HG03045 (cell line): Measurements from ENCODE around the gene THBS3.
"Not testable (repeated sequence)": the region's sequence is repeated elsewhere in the genome, so short reads cannot be mapped to it uniquely, and the experiment has no call there.

Source experiments
- ATAC-seq: cut with Tn5 transposase; IDR thresholded peaks from one replicate; pipeline ENCODE4 v1.9.1; 2021; ENCODE audit warnings: mild to moderate bottlenecking, moderate library complexity; ENCODE audit not compliant: unreplicated experiment

THBS3 gene

GRCh38 chr1:155192346-155193274, 15.1 kb downstream of the THBS3 start:
- no peak for ATAC-seq

- ATAC-seq = no peak
Observed at GRCh38 chr1:155191904-155192303, 15.8 kb downstream of the THBS3 start.

- ATAC-seq = not testable (repeated sequence)
Observed at GRCh38 chr1:155189926-155190325, 17.8 kb downstream of the THBS3 start.

GRCh38 chr1:155188268-155188667, 19.4 kb downstream of the THBS3 start:
- no peak for ATAC-seq

- ATAC-seq = no peak
Observed at GRCh38 chr1:155187456-155187891, 20.2 kb downstream of the THBS3 start.

- no peak for ATAC-seq
Observed at GRCh38 chr1:155186794-155187455, 20.8 kb downstream of the THBS3 start.

GRCh38 chr1:155186067-155186793, 21.5 kb downstream of the THBS3 start:
- no peak for ATAC-seq

DNA sequence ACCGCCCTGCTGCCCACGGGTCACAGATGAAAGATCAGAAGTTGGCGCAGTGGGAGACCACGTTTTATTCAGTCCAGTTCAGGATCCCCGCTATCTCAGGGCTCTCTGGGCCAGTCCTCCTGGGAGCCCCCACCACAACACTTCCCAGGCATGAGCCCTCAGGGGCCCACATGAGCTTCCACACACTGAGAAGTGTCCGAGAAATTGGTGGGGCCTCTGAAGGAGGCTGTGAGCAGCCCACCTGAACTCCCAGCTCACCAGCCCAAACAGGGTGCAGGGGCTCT, 22.0 kb downstream of the THBS3 start:
- no peak for ATAC-seq

DNA sequence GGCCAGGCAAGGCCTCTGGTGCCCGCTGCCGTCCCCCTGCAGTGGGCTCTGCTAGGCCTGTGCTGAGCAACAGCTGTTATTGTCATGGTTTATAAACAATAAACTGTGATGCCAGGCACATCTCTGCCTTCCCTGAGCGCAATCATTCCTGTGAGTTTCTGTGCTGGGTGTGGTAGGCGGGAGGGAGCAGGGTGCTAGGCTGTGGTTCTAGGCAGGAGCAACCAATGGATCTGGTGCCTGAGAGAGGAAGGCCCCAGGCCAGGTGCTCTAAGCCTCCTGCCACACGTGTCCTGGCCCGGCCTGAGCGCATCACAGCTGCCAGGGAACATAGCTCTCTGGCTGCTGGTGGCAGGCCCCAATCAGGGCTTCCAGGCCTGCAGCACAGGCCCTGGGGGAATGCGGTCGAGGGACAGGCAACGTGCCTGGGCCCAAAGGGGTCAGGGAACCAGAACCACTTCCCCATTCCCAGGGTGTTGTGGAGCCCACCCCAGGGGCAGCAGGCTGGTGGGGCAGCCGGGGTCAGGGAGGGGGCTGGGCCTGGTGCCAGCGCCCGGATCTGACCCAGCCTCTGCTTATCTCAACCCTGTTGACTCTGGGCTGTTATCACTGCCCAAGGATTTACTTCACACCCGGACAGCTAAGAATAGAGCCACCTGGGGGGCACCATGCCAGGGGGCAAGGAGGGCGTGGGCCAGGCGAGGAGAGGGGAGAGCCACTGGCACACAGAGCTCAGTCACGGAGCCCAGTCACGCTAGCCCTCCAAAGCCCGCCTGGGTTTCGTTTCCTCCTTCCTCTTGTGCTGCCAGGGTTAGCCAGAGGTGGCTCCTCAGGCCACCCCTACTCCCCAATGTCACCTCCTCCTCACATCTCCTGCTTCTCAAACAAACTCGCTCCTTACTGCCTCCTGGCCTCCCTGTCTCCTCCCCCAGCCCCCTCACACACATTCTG, 22.6 kb downstream of the THBS3 start:
- ATAC-seq = peak; percentile 78

GRCh38 chr1:155184351-155184811, 23.3 kb downstream of the THBS3 start:
- no peak for ATAC-seq

- no peak for ATAC-seq
Observed at GRCh38 chr1:155183775-155184221, 23.9 kb downstream of the THBS3 start.

DNA sequence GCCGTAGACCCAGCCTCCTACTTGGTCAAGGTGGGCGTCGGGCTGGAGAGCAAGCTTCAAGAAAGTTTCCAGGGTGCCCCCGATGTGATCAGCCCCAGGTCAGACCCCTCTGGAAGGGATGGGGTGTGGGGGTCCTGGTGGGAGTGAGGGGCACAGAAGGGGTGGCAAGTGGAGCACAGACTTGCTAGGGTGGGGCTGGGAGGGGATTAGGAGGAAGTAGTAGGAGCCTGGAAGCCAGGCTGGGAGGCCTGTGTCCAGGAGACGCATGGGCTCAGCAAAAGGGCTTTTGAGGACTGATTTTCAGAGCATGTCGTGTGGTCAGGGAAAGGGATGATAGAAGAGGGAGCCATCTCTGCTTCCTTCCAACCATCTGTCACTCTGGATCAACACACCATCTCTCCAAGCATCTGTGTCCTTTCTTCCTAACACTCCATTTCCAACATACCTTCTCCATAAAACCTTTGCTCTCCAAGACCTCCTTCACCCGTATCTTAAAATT, 25.6 kb downstream of the THBS3 start:
- no peak for ATAC-seq

DNA sequence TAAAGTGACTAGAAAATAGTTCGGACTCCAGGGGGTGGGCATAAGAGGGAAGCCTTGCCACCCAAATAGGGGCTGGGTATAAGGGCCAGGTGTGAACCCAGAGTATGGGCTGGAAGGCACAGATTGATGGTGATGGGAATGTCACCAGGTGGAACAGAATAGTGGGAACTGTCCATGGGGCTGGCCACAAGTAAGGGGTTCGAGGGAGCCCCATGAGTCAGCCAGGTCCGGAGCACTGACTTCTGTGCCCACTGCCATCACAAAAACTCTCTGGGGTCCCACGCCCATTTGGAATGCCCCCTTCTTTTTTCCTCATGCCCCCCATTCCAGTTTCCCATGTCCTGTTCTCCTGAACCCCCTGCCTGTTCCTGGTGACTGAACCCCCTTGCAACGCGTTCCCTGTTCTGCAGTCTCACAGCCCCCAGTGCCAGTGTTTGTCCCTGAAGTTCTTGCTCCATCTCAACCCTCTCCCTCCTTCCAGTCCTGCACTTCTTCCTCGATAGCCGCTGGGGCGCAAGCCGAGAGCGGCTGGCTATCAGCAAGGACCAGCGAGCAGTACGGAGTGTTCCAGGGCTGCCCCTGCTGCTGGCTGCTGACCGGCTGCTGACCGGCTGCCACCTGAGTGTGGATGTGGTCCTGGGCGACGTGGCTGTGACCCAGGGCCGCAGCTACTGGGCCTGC, 26.2 kb downstream of the THBS3 start:
- no peak for ATAC-seq

GRCh38 chr1:155179112-155180031, 28.3 kb downstream of the THBS3 start:
- no peak for ATAC-seq

- no peak for ATAC-seq
Observed at GRCh38 chr1:155178441-155179111, 29.1 kb downstream of the THBS3 start.

GRCh38 chr1:155177918-155178281, 29.8 kb downstream of the THBS3 start:
- no peak for ATAC-seq

DNA sequence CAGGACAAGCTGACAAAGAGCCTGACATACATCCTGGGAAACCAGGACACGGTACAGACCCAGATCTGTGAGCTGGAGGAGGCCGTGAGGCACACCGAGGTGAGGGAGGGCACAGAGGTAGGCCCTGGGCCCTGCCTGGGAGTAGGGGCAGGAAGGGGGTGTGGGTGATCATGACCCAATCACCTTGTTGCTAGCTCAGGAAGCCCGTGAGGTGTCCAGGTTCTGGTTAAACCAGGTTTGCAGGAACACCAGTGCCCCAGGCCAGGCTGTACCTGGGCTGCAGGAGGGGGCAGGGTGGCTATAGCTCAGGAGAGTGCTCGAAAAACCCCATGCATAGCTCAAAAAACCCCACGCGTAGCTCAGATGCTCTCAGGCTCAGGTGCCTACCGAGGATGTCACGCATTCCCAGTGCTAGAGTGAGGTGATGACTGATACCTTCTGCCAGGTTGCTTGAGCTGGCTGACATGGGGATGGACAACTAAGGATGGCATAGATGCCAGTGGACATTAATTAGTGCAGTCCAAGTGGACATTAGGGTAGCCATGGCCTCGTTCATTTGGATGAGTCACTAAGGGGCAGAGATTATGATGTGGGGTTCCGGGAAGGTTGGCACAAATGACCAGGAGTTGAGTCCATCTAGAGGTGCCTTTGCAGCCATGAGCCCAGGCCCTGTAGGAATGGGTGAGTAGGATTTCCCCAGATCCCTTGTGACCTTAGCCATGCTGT, 30.3 kb downstream of the THBS3 start:
- no peak for ATAC-seq
